PFSK-1 (cell line): ENCODE results near the gene ZSWIM6.

Experiments used
- POLR2AphosphoS5 ChIP-seq: IDR thresholded peaks from 2 replicates; pipeline ENCODE4 v1.6.1; 2012; ENCODE audit warnings: low read depth, mild to moderate bottlenecking, control low read depth, low read length, moderate library complexity
- REST ChIP-seq, 2 experiments: IDR thresholded peaks; 2 replicates each; pipeline versions ENCODE4 v1.6.1 to v1.8.0; 2011 to 2012; ENCODE audit warnings: low read depth in 2 of 2, low read length in 2 of 2, control low read depth in 1 of 2, inconsistent platforms in 1 of 2, mild to moderate bottlenecking in 1 of 2, moderate library complexity in 1 of 2; ENCODE audit not compliant: insufficient read depth in 1 of 2
- SIN3A ChIP-seq: IDR thresholded peaks from 2 replicates; pipeline ENCODE4 v1.6.1; 2012; ENCODE audit warnings: mild to moderate bottlenecking, low read length, moderate library complexity, borderline replicate concordance; ENCODE audit not compliant: insufficient read depth

- TF ChIP-seq REST (IDR thresholded peaks at IDR 0.05; ENCODE audit: insufficient read depth in 1 of 2, low read depth in 2 of 2, low read length in 2 of 2) (no peak), SIN3A (no peak), POLR2AphosphoS5 (no peak)
Measured at GRCh38 chr5:61419106-61419505, 87.0 kb downstream of the ZSWIM6 start.
